ENCODE measurements around the gene CNOT10.
"Not testable (repeated sequence)": the region's sequence is repeated elsewhere in the genome, so short reads cannot be mapped to it uniquely, and the experiment has no call there.

The CNOT10 gene

DNA sequence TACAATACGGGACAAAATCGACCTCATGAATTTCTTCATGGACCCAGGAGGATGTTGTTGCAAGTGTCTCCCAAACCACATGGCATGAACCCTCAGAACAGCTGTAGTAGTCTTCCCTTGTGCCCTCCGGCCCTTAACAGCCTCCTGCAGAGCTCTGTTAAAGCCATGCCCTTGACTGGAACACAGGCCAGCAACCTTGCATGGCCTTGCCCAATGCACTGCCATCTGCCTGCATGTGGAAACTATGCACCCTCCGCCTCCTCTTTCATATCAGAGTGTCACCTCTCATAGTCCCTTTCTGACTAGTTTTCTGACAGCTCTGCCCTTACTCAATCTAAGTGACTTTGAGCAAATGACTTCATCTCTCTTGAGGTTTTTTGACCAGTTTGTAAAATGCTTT is 93.4 kb downstream of the CNOT10 start:
- DNase-seq = peak; percentile 48

DNA sequence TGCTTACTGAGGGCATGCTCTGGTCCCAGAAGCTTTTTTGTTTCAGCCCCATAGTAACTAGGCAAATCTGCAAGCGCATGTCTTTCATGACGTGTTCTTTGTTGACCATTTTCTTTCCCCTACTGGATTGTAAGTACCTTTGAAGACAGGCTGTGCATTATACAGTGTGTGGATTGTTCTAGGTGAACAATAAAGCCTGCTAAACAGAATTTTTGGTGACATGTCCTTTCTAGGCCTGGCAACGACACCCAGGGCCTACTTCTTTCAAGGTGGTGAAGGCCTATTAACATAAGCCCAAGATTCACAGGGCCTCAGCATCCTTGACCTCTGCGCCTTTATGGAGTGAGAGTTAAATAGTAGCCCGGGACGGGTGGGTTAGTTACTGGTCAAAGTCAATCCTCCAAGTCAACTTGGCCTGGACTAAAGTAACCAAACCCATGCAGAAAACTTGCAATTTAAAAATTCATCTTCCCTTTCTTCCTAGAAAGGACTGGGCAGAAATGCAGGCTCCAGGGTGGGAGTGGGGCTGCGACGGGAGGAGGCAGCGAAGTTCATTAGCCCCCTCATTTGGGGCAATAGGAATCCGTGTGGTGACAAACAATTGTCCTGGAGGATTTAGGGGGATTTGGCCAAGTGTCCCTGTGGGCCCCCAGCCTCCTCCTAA is 95.2 kb downstream of the CNOT10 start:
- no peak for DNase-seq

DNA sequence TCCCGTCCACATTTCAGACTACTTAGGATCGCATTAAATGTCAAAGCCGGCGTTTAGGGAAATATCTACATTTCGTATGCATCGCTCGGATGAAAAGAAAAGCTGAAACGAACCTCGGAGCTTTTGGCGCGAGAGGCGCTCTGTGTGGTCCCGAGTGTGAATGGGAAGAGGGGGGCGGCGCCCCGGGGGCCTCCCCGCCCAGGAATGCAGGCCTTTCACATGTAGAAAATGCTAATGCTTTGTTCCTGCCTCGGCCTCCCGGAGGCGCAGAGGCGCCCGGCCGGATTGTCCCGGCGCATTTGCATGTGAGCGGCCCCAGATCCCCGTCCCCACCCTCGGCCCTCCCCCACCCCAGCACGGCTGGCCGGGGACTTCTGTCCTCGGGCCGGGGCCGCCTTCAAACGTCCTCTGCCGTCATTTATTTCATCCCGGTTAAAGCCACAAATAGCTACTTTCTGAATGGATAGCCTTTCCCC is 95.8 kb downstream of the CNOT10 start:
- DNase-seq = no peak

DNA sequence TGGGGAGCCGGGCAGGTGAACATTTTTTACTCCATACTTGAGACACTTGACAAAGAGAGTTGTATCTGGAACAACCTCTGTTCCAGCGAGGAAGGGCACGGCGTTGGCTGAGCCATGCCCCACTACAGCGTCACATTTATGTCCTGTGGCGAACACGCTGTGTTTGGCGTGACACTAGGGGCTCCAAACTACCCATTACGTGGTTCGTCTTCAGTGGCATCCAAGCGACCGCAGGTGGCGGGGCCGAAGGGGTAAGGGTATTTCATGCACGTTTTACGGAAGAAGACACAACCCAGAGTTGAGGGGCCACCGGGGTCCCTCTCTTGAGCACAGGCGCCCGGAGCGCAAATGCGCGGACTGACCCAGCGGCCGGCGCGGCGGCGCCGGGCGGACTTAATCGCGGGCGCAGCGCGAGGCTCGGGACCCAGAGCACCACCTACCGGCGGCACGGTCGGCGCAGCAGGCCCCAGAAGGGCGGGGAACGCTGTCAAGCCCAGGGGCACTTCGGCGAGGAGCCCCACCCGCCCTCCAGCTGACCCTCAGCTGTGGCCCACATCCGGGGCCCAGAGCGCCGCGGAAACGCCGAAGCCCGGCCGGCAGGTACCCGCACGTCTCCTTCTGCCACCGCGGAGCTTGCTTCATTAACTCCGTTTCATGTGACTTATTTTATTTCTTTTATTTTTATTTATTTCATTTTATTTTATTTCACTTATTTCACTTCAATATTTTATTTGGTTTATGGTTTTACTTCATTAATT is 96.4 kb downstream of the CNOT10 start:
- DNase-seq = peak; percentile 20

DNA sequence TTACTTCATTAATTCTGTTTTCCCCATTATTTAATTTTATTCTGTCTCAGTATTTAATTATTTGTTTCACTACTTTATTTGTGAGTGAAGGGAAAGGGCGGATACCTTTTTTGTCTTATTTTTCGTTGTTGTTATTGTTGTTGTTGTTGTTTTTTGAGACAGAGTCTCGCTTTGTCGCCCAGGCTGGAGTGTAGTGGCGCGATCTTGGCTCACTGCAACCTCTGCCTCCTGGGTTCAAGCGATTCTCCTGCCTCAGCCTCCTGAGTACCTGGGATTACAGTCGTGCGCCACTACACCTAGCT is 96.9 kb downstream of the CNOT10 start:
- not testable (repeated sequence) for DNase-seq

GRCh38 chr3:32782407-32782806 is 97.4 kb downstream of the CNOT10 start:
- no peak for DNase-seq

- DNase-seq = no peak
These were observed 106.8 kb downstream of the CNOT10 start for GRCh38 chr3:32791833-32792232.

DNA sequence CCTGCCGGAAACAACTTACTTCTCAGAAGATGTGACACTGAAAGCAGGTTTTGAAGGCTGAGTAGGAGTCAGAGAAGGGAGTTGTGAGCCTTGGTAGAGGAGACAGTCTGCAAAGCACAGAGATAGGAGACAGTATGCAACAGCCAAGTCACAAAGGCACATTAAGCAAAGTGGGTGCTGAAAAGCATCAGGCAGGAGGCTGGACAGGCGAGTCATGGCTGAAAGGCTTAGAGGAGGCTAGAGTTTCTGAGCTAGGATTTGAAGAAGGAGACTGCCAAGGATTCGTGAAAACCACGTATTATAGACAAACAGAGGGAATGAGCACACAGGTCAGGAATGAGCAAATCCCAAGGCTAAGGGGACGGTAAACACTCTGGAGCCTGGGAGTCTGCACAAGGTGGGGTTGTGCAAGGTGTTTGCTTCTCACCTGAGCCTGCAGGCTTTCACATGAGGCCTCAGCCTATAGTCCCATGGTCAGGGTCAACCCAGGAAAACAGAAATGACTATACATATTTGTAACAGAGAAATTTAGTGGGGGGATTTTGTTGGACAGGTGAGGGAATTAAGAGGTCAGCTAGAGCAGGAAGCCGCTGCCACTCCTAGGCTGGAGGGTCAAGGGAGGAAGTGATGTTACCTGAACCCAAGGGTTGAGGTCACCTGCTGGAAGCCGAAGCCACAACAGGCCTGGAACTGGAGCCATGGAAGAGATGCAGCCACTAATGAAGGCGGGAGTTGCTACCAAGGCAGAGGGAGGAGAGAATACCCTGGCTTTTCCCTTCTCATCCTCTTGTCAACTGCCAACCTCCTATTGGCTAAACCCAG is 109.7 kb downstream of the CNOT10 start:
- DNase-seq = no peak

DNA sequence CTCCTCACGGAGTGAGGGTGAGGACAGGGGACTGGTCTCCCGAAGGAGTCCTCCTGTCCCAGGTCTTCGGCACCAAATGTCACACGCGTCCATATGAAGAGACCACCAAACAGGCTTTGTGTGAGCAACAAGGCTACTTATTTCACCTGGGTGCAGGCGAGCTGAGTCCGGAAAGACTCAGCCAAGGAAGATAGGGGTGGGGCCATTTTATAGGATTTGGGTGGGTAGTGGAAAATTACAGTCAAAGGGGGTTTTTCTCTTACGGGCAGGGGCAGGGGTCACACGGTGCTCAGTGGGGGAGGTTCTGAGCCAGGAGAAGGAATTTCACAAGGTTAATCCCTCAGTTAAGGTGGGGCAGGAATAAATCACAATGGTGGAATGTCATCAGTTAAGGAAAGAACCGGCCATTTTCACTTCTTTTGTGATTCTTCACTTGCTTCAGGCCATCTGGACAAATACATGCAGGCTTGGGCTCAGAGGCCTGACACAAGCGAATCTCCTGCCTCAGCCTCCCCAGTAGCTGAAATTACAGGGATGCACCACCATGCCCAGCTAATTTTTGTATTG is 111.5 kb downstream of the CNOT10 start:
- not testable (repeated sequence) for DNase-seq

DNA sequence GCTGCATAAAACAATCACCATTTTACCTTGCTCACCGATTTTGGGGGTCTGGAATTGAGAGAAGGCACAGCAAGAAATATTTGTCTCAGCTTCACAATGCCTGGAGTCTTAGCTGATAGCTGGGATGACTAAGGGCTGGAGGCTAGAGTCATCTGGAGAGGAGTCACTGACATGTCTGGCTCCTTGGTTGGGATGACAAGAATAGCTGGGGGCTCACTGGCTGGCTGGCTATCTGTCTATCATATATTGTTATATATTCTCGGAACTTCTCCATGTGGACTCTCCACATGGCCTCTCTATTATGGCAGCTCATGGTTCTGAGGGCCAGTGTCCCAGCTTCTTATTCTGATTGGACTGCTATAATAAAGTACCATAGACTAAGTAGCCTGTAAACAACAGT is 112.8 kb downstream of the CNOT10 start:
- no peak for DNase-seq

- not testable (repeated sequence) for DNase-seq
These were observed 116.5 kb downstream of the CNOT10 start for GRCh38 chr3:32801440-32801839.

GRCh38 chr3:32813180-32813579 is 128.2 kb downstream of the CNOT10 start:
- DNase-seq = no peak

GRCh38 chr3:32814361-32814760 is 129.4 kb downstream of the CNOT10 start:
- peak; percentile 79 for DNase-seq

GRCh38 chr3:32815841-32816438 is 131.0 kb downstream of the CNOT10 start:
- no peak for DNase-seq

- no peak for DNase-seq
These were observed 131.7 kb downstream of the CNOT10 start for GRCh38 chr3:32816439-32817256.

DNA sequence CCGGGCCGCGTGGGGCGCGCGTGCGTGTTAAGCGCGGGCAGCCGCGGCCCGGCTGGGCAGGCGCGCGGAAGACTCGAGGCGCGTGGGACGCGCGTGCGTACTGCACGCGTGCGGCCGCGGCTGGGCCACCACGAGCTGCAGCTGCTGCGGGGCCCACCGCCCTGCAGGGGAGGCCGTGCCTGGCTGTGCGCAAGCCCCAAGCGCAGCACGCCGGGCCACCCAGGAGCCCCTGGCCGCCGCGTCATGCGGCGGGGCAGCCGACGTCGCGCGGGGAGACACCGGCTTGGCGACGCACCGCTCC is 132.2 kb downstream of the CNOT10 start:
- no peak for DNase-seq

DNA sequence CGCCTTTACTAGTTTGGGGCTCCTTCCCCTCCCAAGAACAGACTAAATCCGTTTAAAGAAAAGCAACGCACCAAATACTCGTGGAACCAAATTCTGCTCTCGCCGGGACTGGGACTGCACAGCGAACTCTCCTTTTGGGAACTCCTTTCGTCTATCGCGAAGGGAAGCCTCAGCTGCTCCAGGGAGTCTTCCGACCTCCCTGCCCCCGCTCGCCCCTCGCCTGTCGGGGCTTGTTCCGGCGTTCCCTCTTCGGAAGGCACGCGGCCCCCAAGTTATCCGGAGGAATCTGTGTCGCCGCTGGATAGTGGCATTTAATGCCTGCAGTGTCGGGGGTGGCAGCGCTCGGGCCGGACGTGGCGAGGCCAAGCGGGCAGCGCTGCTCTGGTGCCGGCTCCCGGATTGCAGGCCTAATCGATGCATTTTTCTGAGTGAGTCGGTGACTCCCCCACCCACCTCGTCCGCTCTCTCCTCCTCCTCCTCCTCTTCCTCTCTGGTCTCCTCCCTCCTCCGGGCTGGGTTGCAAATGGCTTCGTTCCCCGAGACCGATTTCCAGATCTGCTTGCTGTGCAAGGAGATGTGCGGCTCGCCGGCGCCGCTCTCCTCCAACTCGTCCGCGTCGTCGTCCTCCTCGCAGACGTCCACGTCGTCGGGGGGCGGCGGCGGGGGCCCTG is 132.7 kb downstream of the CNOT10 start, which contains the start of gene TRIM71:
Gene TRIM71 (plus strand): TSS at position 440 of the 671 bp plus-strand sequence. CDS start 84 bp downstream, at position 524.
- DNase-seq = no peak

DNA sequence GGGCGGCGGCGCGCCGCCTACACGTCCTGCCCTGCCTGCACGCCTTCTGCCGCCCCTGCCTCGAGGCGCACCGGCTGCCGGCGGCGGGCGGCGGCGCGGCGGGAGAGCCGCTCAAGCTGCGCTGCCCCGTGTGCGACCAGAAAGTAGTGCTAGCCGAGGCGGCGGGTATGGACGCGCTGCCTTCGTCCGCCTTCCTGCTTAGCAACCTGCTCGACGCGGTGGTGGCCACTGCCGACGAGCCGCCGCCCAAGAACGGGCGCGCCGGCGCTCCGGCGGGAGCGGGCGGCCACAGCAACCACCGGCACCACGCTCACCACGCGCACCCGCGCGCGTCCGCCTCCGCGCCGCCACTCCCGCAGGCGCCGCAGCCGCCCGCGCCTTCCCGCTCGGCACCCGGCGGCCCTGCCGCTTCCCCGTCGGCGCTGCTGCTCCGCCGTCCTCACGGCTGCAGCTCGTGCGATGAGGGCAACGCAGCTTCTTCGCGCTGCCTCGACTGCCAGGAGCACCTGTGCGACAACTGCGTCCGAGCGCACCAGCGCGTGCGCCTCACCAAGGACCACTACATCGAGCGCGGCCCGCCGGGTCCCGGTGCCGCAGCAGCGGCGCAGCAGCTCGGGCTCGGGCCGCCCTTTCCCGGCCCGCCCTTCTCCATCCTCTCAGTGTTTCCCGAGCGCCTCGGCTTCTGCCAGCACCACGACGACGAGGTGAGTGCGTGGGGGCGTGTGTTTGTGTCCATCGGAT is 133.4 kb downstream of the CNOT10 start:
- DNase-seq = no peak

DNA sequence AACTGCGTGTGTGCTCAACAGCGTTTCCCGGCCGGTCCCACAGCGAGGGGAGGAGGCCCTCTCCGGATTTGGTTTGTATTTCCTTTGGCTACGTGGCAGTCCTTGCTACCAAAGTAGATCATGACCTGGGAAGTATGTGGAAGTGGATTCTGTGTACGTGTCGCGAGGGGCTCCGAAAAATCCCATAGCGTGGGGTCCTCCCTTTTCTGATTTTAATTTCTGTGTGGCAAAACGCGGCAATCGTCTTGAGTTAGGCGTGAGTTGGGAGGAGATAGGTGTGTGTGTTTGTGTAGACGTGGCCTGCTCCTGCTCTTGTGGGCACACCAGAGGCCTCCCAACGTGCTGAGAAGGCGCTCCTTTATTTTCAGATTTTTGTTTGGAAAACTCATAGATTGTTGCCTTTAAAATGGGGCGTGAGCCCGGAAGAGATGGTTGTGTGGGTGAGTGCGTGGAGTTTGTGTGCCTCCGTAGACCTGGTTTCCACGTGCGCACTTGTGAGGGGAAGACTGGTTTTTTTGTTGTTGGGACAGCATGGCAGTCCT is 134.1 kb downstream of the CNOT10 start:
- no peak for DNase-seq

DNA sequence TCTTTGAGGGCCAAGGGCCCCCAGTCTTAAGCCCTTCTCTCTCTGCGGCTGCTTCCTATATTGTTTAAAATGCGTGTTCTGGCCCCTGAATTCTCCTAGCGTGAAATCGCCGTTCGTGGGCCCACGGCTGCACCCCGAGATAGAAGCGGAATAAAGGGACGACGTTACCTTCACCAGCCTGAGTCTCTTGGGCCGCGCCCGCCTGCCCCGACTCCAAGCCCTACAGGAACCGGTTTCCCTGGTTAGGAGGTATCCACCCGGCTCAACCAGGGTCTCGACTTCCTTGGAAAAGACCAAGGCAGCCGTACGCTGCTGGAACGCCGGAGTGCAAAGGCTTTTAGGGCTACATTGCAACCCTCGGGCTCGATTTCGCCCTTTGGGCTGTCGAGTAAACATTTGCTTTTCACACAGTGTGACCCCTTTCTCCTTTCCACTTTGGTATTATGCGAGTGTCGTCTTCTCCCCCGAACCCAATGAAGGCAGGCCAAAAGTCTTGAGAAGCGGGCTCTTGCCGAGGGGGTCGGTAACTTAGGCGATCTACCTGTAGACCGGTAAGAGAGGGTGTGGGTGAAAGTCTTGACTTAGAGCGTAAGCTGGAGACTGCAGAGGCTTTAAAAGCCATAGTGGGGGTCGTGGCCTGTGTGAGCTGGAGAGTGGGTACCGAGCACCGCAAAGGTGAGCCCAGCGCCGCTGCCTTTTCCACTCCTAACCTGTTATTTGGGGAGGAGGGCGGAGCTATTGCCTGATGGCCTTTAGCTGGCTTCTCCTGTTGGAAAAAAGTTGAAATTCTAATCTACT is 134.8 kb downstream of the CNOT10 start:
- DNase-seq = no peak

Data from GF-D8 (cell line).